ENCODE data around the gene ITGAD. TPM values are rescaled to one million over a fixed set of nuclear protein-coding genes. Genes with fewer than 3 reads are reported as not detected.

The ITGAD gene
- total RNA-seq, 1 donor: not detected

GRCh38 chr16:31423801-31424200 is 30.7 kb downstream of the ITGAD start:
- Histone ChIP-seq H3K27me3 (ENCODE audit: insufficient read depth, low read length) (peaks cover 13% of the 10 kb centered on the region), H2AFZ (ENCODE audit: low read length) (no peak overlapping the region), H3K9me3 (ENCODE audit: low read depth, low read length) (no peaks in the 10 kb centered on the region), H3K36me3 (ENCODE audit: insufficient read depth, low read length) (no peaks in the 10 kb centered on the region), H3K4me3 (ENCODE audit: insufficient read depth, low read length) (no peak overlapping the region), H4K20me1 (ENCODE audit: insufficient read depth, low read length) (no peaks in the 10 kb centered on the region), H3K4me2 (ENCODE audit: insufficient read depth, low read length) (no peak overlapping the region), H3K79me2 (ENCODE audit: insufficient read depth, low read length) (no peaks in the 10 kb centered on the region), H3K4me1 (ENCODE audit: insufficient read depth, low read length) (no peaks in the 10 kb centered on the region), H3K27ac (ENCODE audit: low read depth, low read length) (no peak overlapping the region)
- DNase-seq (ENCODE audit: insufficient read length, low spot score, missing footprints): no peak
- TF ChIP-seq, protein P1, sequence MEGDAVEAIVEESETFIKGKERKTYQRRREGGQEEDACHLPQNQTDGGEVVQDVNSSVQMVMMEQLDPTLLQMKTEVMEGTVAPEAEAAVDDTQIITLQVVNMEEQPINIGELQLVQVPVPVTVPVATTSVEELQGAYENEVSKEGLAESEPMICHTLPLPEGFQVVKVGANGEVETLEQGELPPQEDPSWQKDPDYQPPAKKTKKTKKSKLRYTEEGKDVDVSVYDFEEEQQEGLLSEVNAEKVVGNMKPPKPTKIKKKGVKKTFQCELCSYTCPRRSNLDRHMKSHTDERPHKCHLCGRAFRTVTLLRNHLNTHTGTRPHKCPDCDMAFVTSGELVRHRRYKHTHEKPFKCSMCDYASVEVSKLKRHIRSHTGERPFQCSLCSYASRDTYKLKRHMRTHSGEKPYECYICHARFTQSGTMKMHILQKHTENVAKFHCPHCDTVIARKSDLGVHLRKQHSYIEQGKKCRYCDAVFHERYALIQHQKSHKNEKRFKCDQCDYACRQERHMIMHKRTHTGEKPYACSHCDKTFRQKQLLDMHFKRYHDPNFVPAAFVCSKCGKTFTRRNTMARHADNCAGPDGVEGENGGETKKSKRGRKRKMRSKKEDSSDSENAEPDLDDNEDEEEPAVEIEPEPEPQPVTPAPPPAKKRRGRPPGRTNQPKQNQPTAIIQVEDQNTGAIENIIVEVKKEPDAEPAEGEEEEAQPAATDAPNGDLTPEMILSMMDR (IDR thresholded peaks at IDR 0.05; ENCODE audit: extremely low read depth, low read depth, low read length): no peak

DNA sequence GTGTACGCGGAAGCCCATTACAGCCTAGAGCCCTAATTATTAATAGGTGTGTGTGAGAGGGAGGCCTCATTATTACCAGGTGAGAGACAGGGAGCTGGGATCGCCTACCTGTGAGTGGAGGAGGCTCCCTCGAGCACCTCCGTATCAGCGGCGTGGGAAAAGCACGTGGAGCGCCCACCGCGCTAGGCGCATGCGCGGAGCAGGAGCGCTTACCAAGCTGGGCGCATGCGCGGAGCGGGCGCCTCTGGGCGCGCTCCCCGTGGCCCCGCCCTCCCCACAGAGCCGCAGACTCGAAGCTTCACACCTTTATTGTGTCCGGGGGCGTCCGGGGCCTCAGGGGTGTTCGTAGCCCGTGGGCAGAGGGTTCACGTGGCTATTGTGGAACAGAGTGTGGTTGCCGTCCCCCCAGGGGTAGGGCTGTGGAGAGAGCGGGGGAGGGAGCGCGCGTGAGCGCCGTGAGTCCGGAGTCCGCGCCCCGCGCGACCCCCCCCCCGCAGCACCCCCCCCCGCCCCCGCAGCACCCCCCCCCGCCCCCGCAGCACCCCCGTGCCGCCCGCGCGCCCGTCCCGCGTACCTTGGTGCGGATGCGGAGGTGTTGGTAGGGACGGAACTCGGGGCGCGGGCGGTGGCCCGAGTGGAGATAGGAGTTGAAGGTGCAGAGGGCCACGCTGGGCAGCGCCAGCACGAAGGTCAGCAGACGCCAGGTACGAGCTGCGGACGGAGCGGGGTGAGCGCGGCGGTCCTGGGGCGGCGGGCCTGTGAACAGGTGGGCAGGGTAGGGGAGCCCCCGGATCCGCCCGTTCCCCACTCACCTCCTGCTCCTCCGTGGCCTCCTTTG is 34.5 kb downstream of the ITGAD start:
- Histone ChIP-seq H3K4me3 (ENCODE audit: insufficient read depth, low read length) (peak overlapping the region; percentile 51), H3K79me2 (ENCODE audit: insufficient read depth, low read length) (no peaks in the 10 kb centered on the region), H4K20me1 (ENCODE audit: insufficient read depth, low read length) (no peaks in the 10 kb centered on the region), H3K36me3 (ENCODE audit: insufficient read depth, low read length) (no peaks in the 10 kb centered on the region), H3K27ac (ENCODE audit: low read depth, low read length) (no peak overlapping the region), H2AFZ (ENCODE audit: low read length) (peak overlapping the region; percentile 74), H3K4me2 (ENCODE audit: insufficient read depth, low read length) (peak overlapping the region; percentile 57), H3K27me3 (ENCODE audit: insufficient read depth, low read length) (peaks cover 11% of the 10 kb centered on the region), H3K9me3 (ENCODE audit: low read depth, low read length) (no peaks in the 10 kb centered on the region), H3K4me1 (ENCODE audit: insufficient read depth, low read length) (no peaks in the 10 kb centered on the region)
- TF ChIP-seq, protein P1 (IDR thresholded peaks at IDR 0.05; ENCODE audit: extremely low read depth, low read depth, low read length): no peak
- DNase-seq (ENCODE audit: insufficient read length, low spot score, missing footprints): peak; percentile 94

DNA sequence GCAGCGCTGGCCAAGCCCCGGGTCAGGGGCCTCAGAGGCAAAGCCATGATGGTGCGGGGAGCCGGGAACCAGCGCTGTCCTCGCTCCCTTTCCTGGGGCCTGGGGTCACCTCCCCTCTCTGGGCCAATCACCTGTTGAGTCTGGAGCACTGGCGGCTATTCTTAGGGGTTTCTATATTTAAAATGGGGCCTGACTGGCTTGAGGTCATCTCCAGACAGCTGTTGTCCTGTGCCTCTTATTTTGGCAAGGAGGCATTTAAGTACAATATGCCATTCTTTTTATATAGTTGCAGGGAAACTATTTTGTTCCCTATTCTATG is 35.1 kb downstream of the ITGAD start, which contains the start of gene COX6A2:
COX6A2 (minus strand) TSS at position 82 of the 319 bp plus-strand sequence; CDS start at position 47, 35 bp downstream.
- H3K27me3 ChIP-seq (ENCODE audit: insufficient read depth, low read length): peaks cover 11% of the 10 kb centered on the region
- no peaks in the 10 kb centered on the region for H3K36me3 ChIP-seq (ENCODE audit: insufficient read depth, low read length)
- H3K4me3 ChIP-seq (ENCODE audit: insufficient read depth, low read length): peak within 1 kb of the TSS; percentile 51
- TF ChIP-seq, protein P1 (IDR thresholded peaks at IDR 0.05; ENCODE audit: extremely low read depth, low read depth, low read length): no peak
- peak within 1 kb of the TSS; percentile 57 for H3K4me2 ChIP-seq (ENCODE audit: insufficient read depth, low read length)
- no peak for DNase-seq (ENCODE audit: insufficient read length, low spot score, missing footprints)
- H3K27ac ChIP-seq (ENCODE audit: low read depth, low read length): no peak within 1 kb of the TSS
- H3K4me1 ChIP-seq (ENCODE audit: insufficient read depth, low read length): no peaks in the 10 kb centered on the region
- no peaks in the 10 kb centered on the region for H3K9me3 ChIP-seq (ENCODE audit: low read depth, low read length)
- no peaks in the 10 kb centered on the region for H3K79me2 ChIP-seq (ENCODE audit: insufficient read depth, low read length)
- H2AFZ ChIP-seq (ENCODE audit: low read length): peak within 1 kb of the TSS; percentile 74
- no peaks in the 10 kb centered on the region for H4K20me1 ChIP-seq (ENCODE audit: insufficient read depth, low read length)

- H3K9me3 ChIP-seq (ENCODE audit: low read depth, low read length): no peaks in the 10 kb centered on the region
- peak; percentile 86 for DNase-seq (ENCODE audit: insufficient read length, low spot score, missing footprints)
- no peak overlapping the region for H3K4me3 ChIP-seq (ENCODE audit: insufficient read depth, low read length)
- H4K20me1 ChIP-seq (ENCODE audit: insufficient read depth, low read length): no peaks in the 10 kb centered on the region
- H3K4me1 ChIP-seq (ENCODE audit: insufficient read depth, low read length): no peaks in the 10 kb centered on the region
- H3K36me3 ChIP-seq (ENCODE audit: insufficient read depth, low read length): no peaks in the 10 kb centered on the region
- H2AFZ ChIP-seq (ENCODE audit: low read length): no peak overlapping the region
- H3K79me2 ChIP-seq (ENCODE audit: insufficient read depth, low read length): no peaks in the 10 kb centered on the region
- TF ChIP-seq, protein P1 (IDR thresholded peaks at IDR 0.05; ENCODE audit: extremely low read depth, low read depth, low read length): no peak
- peaks cover 11% of the 10 kb centered on the region for H3K27me3 ChIP-seq (ENCODE audit: insufficient read depth, low read length)
- H3K4me2 ChIP-seq (ENCODE audit: insufficient read depth, low read length): no peak overlapping the region
- H3K27ac ChIP-seq (ENCODE audit: low read depth, low read length): no peak overlapping the region
Observed at GRCh38 chr16:31428638-31429247, 35.6 kb downstream of the ITGAD start.
